PC-9 (cell line): Measurements from ENCODE around the gene DNAH2. TPM values are rescaled to one million over a fixed set of nuclear protein-coding genes. Genes with fewer than 3 reads are reported as not detected.

ENCODE experiments used
- BruUV-seq: library from RNA; stranded (reverse); fragments of 400-500 nt; replicated peaks from 2 replicates; lab custom pipeline; 2021; lab: Mats Ljungman, UMichigan
- CTCF ChIA-PET: fragments of 300-600 bp; sonication (Branson Sonifier 250); formaldehyde crosslinking; loops from one replicate; lab custom pipeline; 2022; ENCODE audit warnings: antibody characterized with exemption; lab: Charles Lee
- POLR2A ChIA-PET: fragments of 300-600 bp; sonication (Branson Sonifier 250); formaldehyde crosslinking; loops from one replicate; lab custom pipeline; 2022; ENCODE audit warnings: antibody characterized with exemption; ENCODE audit not compliant: unreplicated experiment; lab: Charles Lee
- DNase-seq, 2 experiments: peaks; one replicate each; pipeline versions ENCODE4 v3.0.0 to v3.0.0-alpha.2; 2015 to 2022; ENCODE audit warnings: mixed read lengths in 1 of 2
- H2AFZ ChIP-seq: fragments of 200-600 bp; sonication (generic); 2 replicates; pipeline ENCODE4 v1.8.1; 2017; ENCODE audit warnings: antibody characterized with exemption
- H3F3A ChIP-seq: fragments of 200-600 bp; sonication (generic); 2 replicates; pipeline ENCODE4 v1.8.1; 2017; ENCODE audit warnings: antibody characterized with exemption, mild to moderate bottlenecking, low read depth; ENCODE audit not compliant: insufficient read depth
- H3K27ac ChIP-seq: fragments of 200-600 bp; sonication (generic); 2 replicates; pipeline ENCODE4 v1.6.1; 2016; ENCODE audit warnings: mixed run types
- H3K27me3 ChIP-seq: fragments of 200-600 bp; sonication (generic); 2 replicates; pipeline ENCODE4 v1.6.1; 2016; ENCODE audit warnings: low read depth, mixed run types; ENCODE audit not compliant: insufficient read depth
- H3K36me3 ChIP-seq: fragments of 200-600 bp; sonication (generic); 2 replicates; pipeline ENCODE4 v1.6.1; 2016; ENCODE audit warnings: low read depth, mixed run types
- H3K4me1 ChIP-seq: fragments of 200-600 bp; sonication (generic); replicated peaks from 2 replicates; pipeline ENCODE4 v1.6.1; 2016; ENCODE audit warnings: mixed run types; ENCODE audit not compliant: insufficient read depth
- H3K4me2 ChIP-seq: fragments of 200-600 bp; sonication (generic); 2 replicates; pipeline ENCODE4 v1.6.1; 2017; ENCODE audit warnings: mixed run types
- H3K4me3 ChIP-seq: fragments of 200-600 bp; sonication (generic); 2 replicates; pipeline ENCODE4 v1.6.1; 2016; ENCODE audit warnings: mixed run types
- H3K79me2 ChIP-seq: fragments of 200-600 bp; sonication (generic); 2 replicates; pipeline ENCODE4 v1.6.1; 2017; ENCODE audit warnings: low read depth, mixed run types
- H3K9me2 ChIP-seq: fragments of 200-600 bp; sonication (generic); 2 replicates; pipeline ENCODE4 v1.8.1; 2017; ENCODE audit warnings: mild to moderate bottlenecking; ENCODE audit not compliant: insufficient read depth
- H3K9me3 ChIP-seq: fragments of 200-600 bp; sonication (generic); 2 replicates; pipeline ENCODE4 v1.8.1; 2016; ENCODE audit warnings: low read depth; ENCODE audit not compliant: insufficient read depth
- H4K20me1 ChIP-seq: fragments of 200-600 bp; sonication (generic); 2 replicates; pipeline ENCODE4 v1.8.1; 2017; ENCODE audit not compliant: insufficient read depth
- EZH2 ChIP-seq: fragments of 200-600 bp; sonication (generic); IDR thresholded peaks from 2 replicates; pipeline ENCODE4 v1.8.0; 2017; ENCODE audit warnings: antibody characterized with exemption, low read depth
- intact Hi-C: fragments of 100-400 bp; cut with micrococcal nuclease; formaldehyde crosslinking; loops from one replicate; pipeline ENCODE4 v1.10.0; 2022; ENCODE audit not compliant: unreplicated experiment
- total RNA-seq: library from RNA; stranded (reverse); gene quantifications from 2 replicates; pipeline ENCODE4 v1.2.3, GENCODE V29; 2021
- TF ChIP-seq, protein P1 (sequence below): fragments of 200-600 bp; sonication (generic); conservative IDR thresholded peaks from 2 replicates; pipeline ENCODE4 v1.6.1; 2017; ENCODE audit warnings: mixed run types, antibody characterized with exemption, mild to moderate bottlenecking, moderate library complexity

The DNAH2 gene
- total RNA-seq, 1 experiment from 2014 or later: 10.6 TPM

GRCh38 chr17:7789131-7789530, 71.6 kb downstream of the DNAH2 start:
- Histone ChIP-seq H3K9me2 (no peaks in the 10 kb centered on the region), H3F3A (no peaks in the 10 kb centered on the region), H4K20me1 (no peaks in the 10 kb centered on the region), H3K4me1 (no peaks in the 10 kb centered on the region), H3K27me3 (no peaks in the 10 kb centered on the region), H3K27ac (no peak overlapping the region), H3K9me3 (no peaks in the 10 kb centered on the region), H3K36me3 (no peaks in the 10 kb centered on the region), H2AFZ (no peak overlapping the region), H3K4me2 (no peak overlapping the region), H3K4me3 (no peak overlapping the region), H3K79me2 (no peaks in the 10 kb centered on the region)
- BruUV-seq: no TSS peak
- intact Hi-C loops: no loop called here
- ChIA-PET CTCF (interaction anchor here (0.7 kb wide), 1 partner anchor 231 kb away, joined by 7 read pairs; no protein-coding TSS in a partner anchor), POLR2A (no interaction called here)
- DNase-seq: no peak
- TF ChIP-seq EZH2: no peak
- TF ChIP-seq, protein P1, sequence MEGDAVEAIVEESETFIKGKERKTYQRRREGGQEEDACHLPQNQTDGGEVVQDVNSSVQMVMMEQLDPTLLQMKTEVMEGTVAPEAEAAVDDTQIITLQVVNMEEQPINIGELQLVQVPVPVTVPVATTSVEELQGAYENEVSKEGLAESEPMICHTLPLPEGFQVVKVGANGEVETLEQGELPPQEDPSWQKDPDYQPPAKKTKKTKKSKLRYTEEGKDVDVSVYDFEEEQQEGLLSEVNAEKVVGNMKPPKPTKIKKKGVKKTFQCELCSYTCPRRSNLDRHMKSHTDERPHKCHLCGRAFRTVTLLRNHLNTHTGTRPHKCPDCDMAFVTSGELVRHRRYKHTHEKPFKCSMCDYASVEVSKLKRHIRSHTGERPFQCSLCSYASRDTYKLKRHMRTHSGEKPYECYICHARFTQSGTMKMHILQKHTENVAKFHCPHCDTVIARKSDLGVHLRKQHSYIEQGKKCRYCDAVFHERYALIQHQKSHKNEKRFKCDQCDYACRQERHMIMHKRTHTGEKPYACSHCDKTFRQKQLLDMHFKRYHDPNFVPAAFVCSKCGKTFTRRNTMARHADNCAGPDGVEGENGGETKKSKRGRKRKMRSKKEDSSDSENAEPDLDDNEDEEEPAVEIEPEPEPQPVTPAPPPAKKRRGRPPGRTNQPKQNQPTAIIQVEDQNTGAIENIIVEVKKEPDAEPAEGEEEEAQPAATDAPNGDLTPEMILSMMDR: no peak

DNA sequence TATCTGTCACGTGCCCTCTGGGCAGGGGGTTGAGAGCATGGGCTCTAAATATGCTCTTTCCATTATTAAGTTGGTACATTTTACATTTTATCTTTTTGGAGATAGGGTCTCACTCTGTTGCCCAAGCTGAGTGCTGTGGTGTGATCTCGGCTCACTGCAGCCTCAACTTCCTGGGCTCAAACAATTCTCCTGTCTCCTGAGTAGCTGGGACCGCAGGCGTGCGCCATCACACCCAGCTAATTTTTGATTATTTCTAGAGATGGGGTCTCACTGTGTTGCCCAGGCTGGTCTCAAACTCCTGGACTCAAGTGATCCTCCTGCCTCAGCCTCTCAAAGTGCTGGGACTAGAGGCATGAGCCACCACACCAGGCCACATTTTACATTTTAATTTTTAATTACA, 72.6 kb downstream of the DNAH2 start:
- Histone ChIP-seq H3K4me2 (no peak overlapping the region), H4K20me1 (no peaks in the 10 kb centered on the region), H3K9me2 (no peaks in the 10 kb centered on the region), H3K27me3 (no peaks in the 10 kb centered on the region), H3K4me3 (no peak overlapping the region), H3K79me2 (no peaks in the 10 kb centered on the region), H3K36me3 (no peaks in the 10 kb centered on the region), H3K27ac (no peak overlapping the region), H3K4me1 (no peaks in the 10 kb centered on the region), H3F3A (no peaks in the 10 kb centered on the region), H3K9me3 (no peaks in the 10 kb centered on the region), H2AFZ (no peak overlapping the region)
- TF ChIP-seq EZH2: no peak
- TF ChIP-seq, protein P1: no peak
- BruUV-seq: no TSS peak
- CTCF ChIA-PET: no interaction called here
- DNase-seq: no peak
- POLR2A ChIA-PET: no interaction called here
- intact Hi-C loops: no loop called here

DNA sequence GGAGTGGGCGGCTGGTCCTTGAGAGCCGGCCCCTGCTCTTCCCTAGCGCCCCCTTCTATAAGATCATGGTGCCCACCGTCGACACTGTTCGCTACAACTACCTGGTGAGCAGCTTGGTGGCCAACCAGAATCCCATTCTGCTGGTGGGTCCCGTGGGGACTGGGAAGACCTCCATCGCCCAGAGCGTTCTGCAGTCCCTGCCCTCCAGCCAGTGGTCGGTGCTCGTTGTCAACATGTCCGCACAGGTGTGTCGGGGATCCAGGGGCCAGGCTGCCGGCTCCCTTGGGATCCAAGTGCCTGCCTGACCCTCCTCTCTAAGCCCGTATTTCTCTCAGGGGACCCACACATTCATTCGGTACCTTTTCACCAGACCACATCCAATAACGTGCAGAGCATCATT, 75.1 kb downstream of the DNAH2 start:
- Histone ChIP-seq H3K4me3 (no peak overlapping the region), H4K20me1 (no peaks in the 10 kb centered on the region), H3K79me2 (no peaks in the 10 kb centered on the region), H3K27me3 (no peaks in the 10 kb centered on the region), H3K27ac (no peak overlapping the region), H3K4me1 (no peaks in the 10 kb centered on the region), H3K9me3 (no peaks in the 10 kb centered on the region), H3K36me3 (no peaks in the 10 kb centered on the region), H2AFZ (no peak overlapping the region), H3K9me2 (no peaks in the 10 kb centered on the region), H3F3A (no peaks in the 10 kb centered on the region), H3K4me2 (no peak overlapping the region)
- CTCF ChIA-PET: no interaction called here
- intact Hi-C loops: no loop called here
- POLR2A ChIA-PET: no interaction called here
- DNase-seq: no peak
- BruUV-seq: no TSS peak
- no peak for TF ChIP-seq EZH2
- TF ChIP-seq, protein P1: no peak
